ENCODE measurements around the gene ZSWIM4.
A peak's percentile ranks its signal among the peaks of the same experiment; 100 is the strongest.

The ZSWIM4 gene

DNA sequence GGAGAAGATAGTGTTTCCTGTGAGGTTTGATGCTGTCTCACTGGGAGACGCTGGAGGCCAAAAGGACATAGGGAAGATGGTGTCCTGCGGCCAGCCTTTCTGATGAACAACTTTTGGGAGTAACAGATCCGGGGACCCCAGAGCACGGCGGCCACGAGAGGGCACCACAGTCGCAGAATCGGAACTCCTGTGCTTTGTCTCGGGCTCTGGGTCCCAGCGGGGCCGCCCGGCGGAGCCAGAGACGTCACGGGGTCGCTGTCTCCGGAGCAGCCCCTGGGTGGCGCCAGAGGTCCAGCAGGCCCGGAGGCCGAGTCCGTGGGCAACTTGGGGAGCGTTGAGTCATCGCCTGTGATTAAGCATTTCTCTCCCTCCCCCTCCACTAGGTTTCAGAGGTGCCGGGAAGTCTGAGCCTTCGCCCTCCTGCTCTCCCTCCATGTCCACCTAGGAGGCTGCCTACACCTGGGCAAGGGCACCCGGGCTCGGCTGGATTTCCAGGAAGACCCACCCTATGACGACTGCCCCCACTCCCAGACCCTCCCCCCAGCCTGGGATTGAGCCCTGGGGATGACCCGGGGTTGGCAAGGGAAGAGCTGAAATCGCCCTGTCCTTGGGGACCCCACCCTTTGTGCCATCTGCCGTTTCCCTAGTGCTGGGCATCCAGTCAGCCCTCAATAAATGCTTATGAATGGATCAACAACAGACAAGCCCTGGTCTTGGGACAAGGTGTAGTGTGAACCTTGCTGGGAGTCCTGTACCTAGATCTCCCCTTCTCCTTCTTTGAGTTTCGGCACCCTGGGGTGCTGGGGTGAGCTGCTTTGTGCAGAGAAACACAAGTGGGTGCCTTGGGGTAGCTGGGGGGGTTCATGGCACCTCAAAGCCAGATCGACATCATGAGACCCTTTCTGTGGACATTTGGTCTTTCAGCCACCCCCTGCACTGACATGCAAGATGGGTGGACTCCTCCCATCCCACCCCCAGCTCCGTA lies 85.1 kb downstream of the ZSWIM4 start:
- DNase-seq, result peak; percentile 88

DNA sequence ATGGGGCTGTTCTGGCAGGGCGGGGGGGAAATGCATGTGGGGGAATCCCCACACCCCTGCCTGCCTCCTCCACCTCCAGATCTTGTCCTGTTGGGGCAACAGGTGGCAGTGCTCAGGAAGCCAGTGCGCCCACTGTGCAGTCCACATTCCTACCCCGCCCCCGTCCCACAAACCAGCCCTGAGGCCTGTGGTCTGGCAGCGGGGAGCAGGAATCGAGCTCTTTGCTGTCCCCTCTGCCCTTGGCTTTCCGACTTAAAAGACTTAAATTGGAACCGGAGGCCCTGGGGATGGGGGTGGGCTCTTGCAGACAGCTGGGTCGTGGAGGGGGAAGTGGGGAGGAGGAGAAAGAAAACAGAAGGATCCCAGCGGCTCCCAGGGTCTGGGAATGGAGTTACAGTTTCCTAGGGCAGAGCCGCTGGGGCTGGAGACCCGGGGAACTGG lies 86.0 kb downstream of the ZSWIM4 start:
- no peak for DNase-seq

Data from NCI-H446 treated with DMSO at 0.1 percent for 48 hours (cell line).